Ishikawa (cell line): ENCODE results near the gene RMI2.

ENCODE experiments used
- CEBPB ChIP-seq: IDR thresholded peaks from 2 replicates; pipeline ENCODE4 v1.6.1; 2012
- CREB1 ChIP-seq: IDR thresholded peaks from 2 replicates; pipeline ENCODE4 v1.6.1; 2012; ENCODE audit warnings: low read depth
- EGR1 ChIP-seq: IDR thresholded peaks from 2 replicates; pipeline ENCODE4 v1.6.1; 2012
- EP300 ChIP-seq: IDR thresholded peaks from 2 replicates; pipeline ENCODE4 v1.6.1; 2012; ENCODE audit warnings: borderline replicate concordance
- FOXM1 ChIP-seq: IDR thresholded peaks from 2 replicates; pipeline ENCODE4 v1.6.1; 2012; ENCODE audit warnings: low read depth, borderline replicate concordance
- NFIC ChIP-seq: IDR thresholded peaks from 2 replicates; pipeline ENCODE4 v1.6.1; 2012
- RAD21 ChIP-seq: IDR thresholded peaks from 2 replicates; pipeline ENCODE4 v1.6.1; 2012; ENCODE audit warnings: low read depth
- TAF1 ChIP-seq: IDR thresholded peaks from 2 replicates; pipeline ENCODE4 v1.6.1; 2012; ENCODE audit warnings: low read depth, mild to moderate bottlenecking
- TCF12 ChIP-seq: IDR thresholded peaks from 2 replicates; pipeline ENCODE4 v1.6.1; 2012; ENCODE audit warnings: low read depth
- TEAD4 ChIP-seq: IDR thresholded peaks from 2 replicates; pipeline ENCODE4 v1.6.1; 2012
- YY1 ChIP-seq: IDR thresholded peaks from 2 replicates; pipeline ENCODE4 v1.6.1; 2012; ENCODE audit warnings: low read depth
- ZBTB7A ChIP-seq: IDR thresholded peaks from 2 replicates; pipeline ENCODE4 v1.6.1; 2012; ENCODE audit warnings: low read depth
- TF ChIP-seq, protein P1 (sequence below): IDR thresholded peaks from 2 replicates; pipeline ENCODE4 v1.6.1; 2012
- TF ChIP-seq, protein P2 (sequence below): IDR thresholded peaks from 2 replicates; pipeline ENCODE4 v1.6.1; 2012; ENCODE audit warnings: low read depth, mild to moderate bottlenecking
- TF ChIP-seq, protein P3 (sequence below): IDR thresholded peaks from 2 replicates; pipeline ENCODE4 v1.6.1; 2012

The RMI2 gene

DNA sequence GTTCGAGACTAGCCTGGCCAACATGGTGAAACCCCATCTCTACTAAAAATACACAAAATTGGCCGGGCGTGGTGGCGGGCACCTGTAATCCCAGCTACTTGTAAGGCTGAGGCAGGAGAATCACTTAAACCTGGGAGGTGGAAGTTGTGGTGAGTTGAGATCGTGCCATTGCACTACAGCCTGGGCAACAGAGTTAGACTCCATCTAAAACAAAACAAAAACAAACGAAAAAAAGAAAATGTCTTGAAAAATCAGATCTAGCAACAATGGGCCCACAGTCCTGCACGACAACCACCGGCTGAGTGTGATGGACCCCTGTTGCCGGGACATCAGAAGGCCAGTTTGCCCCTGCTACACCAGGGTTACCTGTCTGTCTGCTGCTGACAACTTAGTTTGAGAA is 3.9 kb upstream of the RMI2 start:
- TF ChIP-seq YY1 (no peak), TEAD4 (no peak), TAF1 (no peak), FOXM1 (no peak), NFIC (no peak), RAD21 (no peak), CREB1 (no peak), TCF12 (no peak), EGR1 (no peak)
- TF ChIP-seq, protein P1, sequence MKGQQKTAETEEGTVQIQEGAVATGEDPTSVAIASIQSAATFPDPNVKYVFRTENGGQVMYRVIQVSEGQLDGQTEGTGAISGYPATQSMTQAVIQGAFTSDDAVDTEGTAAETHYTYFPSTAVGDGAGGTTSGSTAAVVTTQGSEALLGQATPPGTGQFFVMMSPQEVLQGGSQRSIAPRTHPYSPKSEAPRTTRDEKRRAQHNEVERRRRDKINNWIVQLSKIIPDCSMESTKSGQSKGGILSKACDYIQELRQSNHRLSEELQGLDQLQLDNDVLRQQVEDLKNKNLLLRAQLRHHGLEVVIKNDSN: no peak
- TF ChIP-seq, protein P2, sequence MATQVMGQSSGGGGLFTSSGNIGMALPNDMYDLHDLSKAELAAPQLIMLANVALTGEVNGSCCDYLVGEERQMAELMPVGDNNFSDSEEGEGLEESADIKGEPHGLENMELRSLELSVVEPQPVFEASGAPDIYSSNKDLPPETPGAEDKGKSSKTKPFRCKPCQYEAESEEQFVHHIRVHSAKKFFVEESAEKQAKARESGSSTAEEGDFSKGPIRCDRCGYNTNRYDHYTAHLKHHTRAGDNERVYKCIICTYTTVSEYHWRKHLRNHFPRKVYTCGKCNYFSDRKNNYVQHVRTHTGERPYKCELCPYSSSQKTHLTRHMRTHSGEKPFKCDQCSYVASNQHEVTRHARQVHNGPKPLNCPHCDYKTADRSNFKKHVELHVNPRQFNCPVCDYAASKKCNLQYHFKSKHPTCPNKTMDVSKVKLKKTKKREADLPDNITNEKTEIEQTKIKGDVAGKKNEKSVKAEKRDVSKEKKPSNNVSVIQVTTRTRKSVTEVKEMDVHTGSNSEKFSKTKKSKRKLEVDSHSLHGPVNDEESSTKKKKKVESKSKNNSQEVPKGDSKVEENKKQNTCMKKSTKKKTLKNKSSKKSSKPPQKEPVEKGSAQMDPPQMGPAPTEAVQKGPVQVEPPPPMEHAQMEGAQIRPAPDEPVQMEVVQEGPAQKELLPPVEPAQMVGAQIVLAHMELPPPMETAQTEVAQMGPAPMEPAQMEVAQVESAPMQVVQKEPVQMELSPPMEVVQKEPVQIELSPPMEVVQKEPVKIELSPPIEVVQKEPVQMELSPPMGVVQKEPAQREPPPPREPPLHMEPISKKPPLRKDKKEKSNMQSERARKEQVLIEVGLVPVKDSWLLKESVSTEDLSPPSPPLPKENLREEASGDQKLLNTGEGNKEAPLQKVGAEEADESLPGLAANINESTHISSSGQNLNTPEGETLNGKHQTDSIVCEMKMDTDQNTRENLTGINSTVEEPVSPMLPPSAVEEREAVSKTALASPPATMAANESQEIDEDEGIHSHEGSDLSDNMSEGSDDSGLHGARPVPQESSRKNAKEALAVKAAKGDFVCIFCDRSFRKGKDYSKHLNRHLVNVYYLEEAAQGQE: no peak

DNA sequence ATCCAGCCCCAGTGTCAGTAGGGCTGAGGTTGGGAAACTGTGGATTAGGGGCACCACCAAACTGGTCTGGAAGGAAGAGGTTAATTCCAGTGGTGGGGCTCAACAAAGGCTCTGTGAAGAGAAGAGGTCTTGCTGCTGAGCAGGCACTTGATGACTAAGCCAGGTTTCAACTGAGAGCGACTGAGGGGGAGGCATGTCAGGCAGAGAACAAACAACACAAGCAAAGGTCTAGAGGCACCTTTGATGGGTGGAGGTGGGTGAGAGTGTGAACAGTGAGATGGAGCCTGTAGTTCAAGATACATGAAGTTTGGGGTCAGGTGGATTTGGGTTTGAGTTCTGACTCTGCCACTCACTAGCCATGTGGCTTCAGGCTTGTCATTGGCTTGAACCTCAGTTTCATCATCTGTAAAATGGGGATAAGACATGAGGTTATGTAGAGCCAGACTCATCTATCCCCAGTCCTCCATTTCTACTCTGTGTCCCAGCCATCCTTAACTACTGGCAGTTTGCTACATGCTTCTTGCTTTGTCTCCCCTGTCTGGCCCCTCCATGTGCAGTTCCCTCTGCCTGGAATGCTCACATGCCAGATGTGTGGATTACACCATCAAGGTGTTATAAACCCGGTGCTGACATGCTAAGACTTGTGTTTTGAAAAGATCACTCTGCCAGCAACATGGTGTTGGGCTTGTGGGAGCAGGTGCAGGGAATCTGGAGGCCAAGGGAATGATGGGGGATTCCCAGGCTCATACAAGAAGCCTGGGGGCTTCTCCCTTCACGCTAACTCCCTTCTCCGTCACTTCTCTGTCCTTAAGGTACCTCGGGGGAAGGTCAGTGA is 3.0 kb upstream of the RMI2 start:
- TF ChIP-seq CEBPB (no peak), EP300 (no peak), RAD21 (no peak), YY1 (no peak), TAF1 (no peak), FOXM1 (no peak), TCF12 (no peak), ZBTB7A (no peak)
- TF ChIP-seq, protein P2: no peak

DNA sequence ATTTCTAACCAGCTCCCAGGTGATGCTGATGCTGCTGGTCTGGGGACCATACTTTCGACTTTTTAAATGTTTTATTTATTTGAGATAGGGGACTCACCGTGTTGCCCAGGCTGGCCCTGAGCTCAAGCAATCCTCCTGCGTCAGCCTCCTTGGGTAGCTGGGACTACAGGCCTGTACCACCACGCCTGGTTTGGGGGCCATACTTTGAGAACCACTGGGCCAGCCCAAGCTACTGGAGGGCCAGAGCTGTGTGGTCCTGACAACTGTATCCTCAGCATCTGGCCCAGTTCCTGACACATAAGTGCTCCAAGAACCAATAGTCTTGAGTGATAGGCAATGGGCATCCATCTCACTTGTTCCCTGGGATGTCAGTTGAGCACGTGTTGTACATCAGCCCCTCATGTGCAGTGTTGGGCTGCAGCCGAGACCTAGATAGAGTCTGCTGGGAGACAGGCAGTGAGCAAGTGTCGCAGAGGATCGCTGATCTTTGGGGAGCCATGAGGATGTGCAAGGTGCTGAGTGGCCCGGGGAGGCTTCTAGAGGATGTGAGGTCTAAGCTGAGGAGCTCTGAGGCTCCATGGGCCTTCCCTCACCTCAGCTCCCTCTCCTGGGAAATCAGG is 1.6 kb downstream of the RMI2 start:
- TF ChIP-seq EGR1: no peak
- TF ChIP-seq, protein P2: no peak
- TF ChIP-seq CREB1: no peak
- TF ChIP-seq YY1: no peak
- TF ChIP-seq ZBTB7A: no peak
- no peak for TF ChIP-seq NFIC
- TF ChIP-seq, protein P3, sequence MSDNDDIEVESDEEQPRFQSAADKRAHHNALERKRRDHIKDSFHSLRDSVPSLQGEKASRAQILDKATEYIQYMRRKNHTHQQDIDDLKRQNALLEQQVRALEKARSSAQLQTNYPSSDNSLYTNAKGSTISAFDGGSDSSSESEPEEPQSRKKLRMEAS: no peak

DNA sequence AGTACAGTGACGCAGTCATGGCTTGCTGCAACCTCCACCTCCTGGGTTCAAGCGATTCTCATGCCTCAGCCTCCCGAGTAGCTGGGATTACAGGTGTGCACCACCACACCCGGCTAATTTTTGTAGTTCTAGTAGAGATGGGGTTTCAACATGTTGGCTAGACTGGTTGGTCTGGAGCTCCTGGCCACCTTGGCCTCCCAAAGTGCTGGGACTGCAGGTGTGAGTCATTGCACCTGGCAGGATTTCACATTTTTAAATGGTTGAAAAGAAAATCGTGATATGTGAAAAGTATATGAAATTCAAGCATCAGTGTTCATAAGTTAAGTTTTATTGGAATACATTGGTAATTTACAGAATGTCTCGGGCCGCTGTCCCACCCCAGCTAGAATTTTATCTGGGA is 2.6 kb downstream of the RMI2 start:
- TF ChIP-seq FOXM1 (no peak), YY1 (no peak), RAD21 (no peak), EP300 (no peak), CREB1 (no peak), ZBTB7A (no peak), TCF12 (no peak), EGR1 (no peak), TAF1 (no peak), CEBPB (no peak), NFIC (no peak), TEAD4 (no peak)
- TF ChIP-seq, protein P2: no peak
- TF ChIP-seq, protein P3: no peak
